SKM-1 treated with dmso at 0.1 percent for 144 hours (cell line): ENCODE results near the gene SLC39A6.
"Not testable (repeated sequence)": the region's sequence is repeated elsewhere in the genome, so short reads cannot be mapped to it uniquely, and the experiment has no call there.

Experiments
- DNase-seq: peaks from one replicate; lab custom pipeline; 2025; ENCODE audit not compliant: unreplicated experiment; lab: John Stamatoyannopoulos, UW

Gene SLC39A6

GRCh38 chr18:36104749-36105148 lies 24.4 kb downstream of the SLC39A6 start:
- no peak for DNase-seq

- DNase-seq, result no peak
Observed at GRCh38 chr18:36101943-36102342, 27.2 kb downstream of the SLC39A6 start.

GRCh38 chr18:36099311-36099710 lies 29.8 kb downstream of the SLC39A6 start:
- no peak for DNase-seq

- no peak for DNase-seq
Observed at GRCh38 chr18:36096955-36097354, 32.2 kb downstream of the SLC39A6 start.

GRCh38 chr18:36095936-36096519 lies 33.1 kb downstream of the SLC39A6 start:
- peak; percentile 55 for DNase-seq

- no peak for DNase-seq
Observed at GRCh38 chr18:36094431-36094830, 34.7 kb downstream of the SLC39A6 start.

GRCh38 chr18:36092116-36092515 lies 37.0 kb downstream of the SLC39A6 start:
- not testable (repeated sequence) for DNase-seq

GRCh38 chr18:36089001-36089400 lies 40.1 kb downstream of the SLC39A6 start:
- DNase-seq, result no peak

- no peak for DNase-seq
Observed at GRCh38 chr18:36088256-36088655, 40.9 kb downstream of the SLC39A6 start.

- DNase-seq, result no peak
Observed at GRCh38 chr18:36086186-36086585, 43.0 kb downstream of the SLC39A6 start.

GRCh38 chr18:36085195-36085594 lies 43.9 kb downstream of the SLC39A6 start:
- DNase-seq, result no peak

GRCh38 chr18:36083729-36084128 lies 45.4 kb downstream of the SLC39A6 start:
- DNase-seq, result no peak

GRCh38 chr18:36081118-36081517 lies 48.0 kb downstream of the SLC39A6 start:
- not testable (repeated sequence) for DNase-seq

GRCh38 chr18:36078751-36079529 lies 50.2 kb downstream of the SLC39A6 start:
- no peak for DNase-seq

GRCh38 chr18:36077764-36078163 lies 51.4 kb downstream of the SLC39A6 start:
- DNase-seq, result not testable (repeated sequence)

- DNase-seq, result no peak
Observed at GRCh38 chr18:36075862-36076587, 53.1 kb downstream of the SLC39A6 start.

GRCh38 chr18:36074435-36074834 lies 54.7 kb downstream of the SLC39A6 start:
- no peak for DNase-seq

GRCh38 chr18:36073676-36074075 lies 55.5 kb downstream of the SLC39A6 start:
- DNase-seq, result no peak

GRCh38 chr18:36072406-36072805 lies 56.7 kb downstream of the SLC39A6 start:
- not testable (repeated sequence) for DNase-seq

- peak; percentile 86 for DNase-seq
Observed at GRCh38 chr18:36067055-36067957, 61.8 kb downstream of the SLC39A6 start, which contains the start of gene RPRD1A. TSS of gene RPRD1A (minus strand) at chr18:36067559. CDS start at chr18:36067404, 155 bp downstream.

- DNase-seq, result no peak
Observed at GRCh38 chr18:36066686-36067054, 62.5 kb downstream of the SLC39A6 start.
